Measurements from ENCODE around the gene PATL2. TPM values are rescaled to one million over a fixed set of nuclear protein-coding genes. Genes with fewer than 3 reads are reported as not detected.
"Not testable (repeated sequence)": the region's sequence is repeated elsewhere in the genome, so short reads cannot be mapped to it uniquely, and the experiment has no call there.

The PATL2 gene
- total and polyA plus RNA-seq, 5 experiments from 2014 or later, result 7.2 to 69.9 (median 21.8) TPM

DNA sequence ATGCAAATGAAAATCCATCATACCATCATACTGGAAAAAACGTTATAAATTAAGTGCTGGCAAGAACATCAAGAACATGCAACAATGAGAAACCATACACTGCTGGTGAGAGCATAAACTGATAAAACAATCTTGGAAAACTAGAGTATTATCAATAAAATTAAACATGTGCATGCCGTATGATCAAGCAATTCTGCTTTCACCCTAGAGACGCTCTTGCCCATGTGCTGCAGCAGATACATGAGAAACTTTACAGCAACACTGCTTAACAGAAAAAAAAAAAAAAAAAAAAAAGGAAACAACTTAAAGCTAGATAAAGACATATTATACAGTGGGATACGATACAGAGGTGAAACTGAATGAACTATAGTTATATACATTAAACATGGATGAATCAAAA is 69.5 kb downstream of the PATL2 start:
- peak overlapping the region in 1 of 10 donors; percentile 61 for H3K27ac Mint-ChIP-seq
- no peaks in the 10 kb centered on the region for H3K27me3 Mint-ChIP-seq
- peaks cover 22 to 51% (median 42%) of the 10 kb centered on the region in 4 donors for H3K4me1 Mint-ChIP-seq
- peaks cover 13 to 72% (median 40%) of the 10 kb centered on the region in 3 donors for H3K36me3 Mint-ChIP-seq
- ATAC-seq (no peak), DNase-seq (no peak)
- H3K4me3 Mint-ChIP-seq, result peak overlapping the region in 2 of 10 donors; percentile 2 to 5
- POLR2A ChIA-PET, result interaction anchor here (0.7 kb wide), 1 partner anchor 73 kb away, joined by 3 read pairs; no protein-coding TSS in a partner anchor
- H3K9me3 Mint-ChIP-seq, result peaks cover 0 to 9% (median 0%) of the 10 kb centered on the region in 9 donors

DNA sequence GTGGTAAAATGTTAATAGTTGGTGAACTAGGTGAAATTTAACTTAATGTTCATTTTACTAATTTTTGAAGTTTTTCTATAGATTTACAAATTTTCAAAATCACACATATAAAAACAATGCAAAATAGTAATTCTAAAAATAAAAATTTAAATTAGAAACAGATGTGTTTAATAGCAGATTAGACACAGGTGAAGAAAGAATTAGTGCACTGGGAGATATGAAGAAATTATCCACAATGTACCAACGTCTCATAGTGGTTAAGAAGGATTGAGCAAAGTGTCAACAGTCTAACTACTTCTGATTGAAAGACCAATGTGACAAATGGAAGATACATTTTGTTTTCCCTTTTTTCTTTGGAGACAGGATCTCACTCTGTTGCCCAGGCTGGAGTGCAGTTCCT is 74.1 kb downstream of the PATL2 start:
- Mint-ChIP-seq H3K4me3 (no peak overlapping the region), H3K4me1 (peaks cover 3 to 19% (median 12%) of the 10 kb centered on the region in 4 donors), H3K27me3 (no peaks in the 10 kb centered on the region), H3K36me3 (peaks cover 5 to 74% (median 23%) of the 10 kb centered on the region in 3 donors), H3K9me3 (peaks cover 0 to 1% (median 0%) of the 10 kb centered on the region in 9 donors), H3K27ac (no peak overlapping the region)
- POLR2A ChIA-PET, result interaction anchor here (0.7 to 1.3 kb wide), 2 partner anchors 20 to 160 kb away, joined by 3 read pairs; no protein-coding TSS in a partner anchor
- no peak for ATAC-seq
- no peak for DNase-seq

DNA sequence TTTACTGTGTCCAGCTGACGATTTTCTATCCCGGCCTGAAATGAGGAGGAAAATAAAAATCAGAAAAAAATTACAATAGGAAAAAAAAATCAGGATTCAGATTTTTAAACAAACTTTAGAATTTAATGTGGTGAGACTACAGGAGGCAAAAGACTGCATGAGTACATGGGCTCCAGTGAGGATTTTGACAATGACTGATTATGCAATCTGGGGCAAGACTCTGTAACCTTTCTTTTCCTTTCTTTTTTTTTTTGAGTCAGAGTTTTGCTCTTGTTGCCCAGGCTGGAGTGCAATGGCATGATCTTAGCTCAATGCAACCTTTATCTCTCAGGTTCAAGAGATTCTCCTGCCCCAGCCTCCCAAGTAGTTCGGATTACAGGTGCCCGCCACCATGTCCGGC is 77.5 kb downstream of the PATL2 start:
- Mint-ChIP-seq H3K27ac (peak overlapping the region in 4 of 10 donors; percentile 47 to 77 (median 50)), H3K9me3 (peaks cover 0 to 1% (median 0%) of the 10 kb centered on the region in 9 donors), H3K27me3 (no peaks in the 10 kb centered on the region), H3K4me3 (peak overlapping the region in 2 of 10 donors; percentile 50 to 58), H3K36me3 (peaks cover 0 to 82% (median 29%) of the 10 kb centered on the region in 3 donors), H3K4me1 (peaks cover 3 to 7% (median 6%) of the 10 kb centered on the region in 4 donors)
- POLR2A ChIA-PET, result no interaction called here
- DNase-seq (no peak), ATAC-seq (no peak)

DNA sequence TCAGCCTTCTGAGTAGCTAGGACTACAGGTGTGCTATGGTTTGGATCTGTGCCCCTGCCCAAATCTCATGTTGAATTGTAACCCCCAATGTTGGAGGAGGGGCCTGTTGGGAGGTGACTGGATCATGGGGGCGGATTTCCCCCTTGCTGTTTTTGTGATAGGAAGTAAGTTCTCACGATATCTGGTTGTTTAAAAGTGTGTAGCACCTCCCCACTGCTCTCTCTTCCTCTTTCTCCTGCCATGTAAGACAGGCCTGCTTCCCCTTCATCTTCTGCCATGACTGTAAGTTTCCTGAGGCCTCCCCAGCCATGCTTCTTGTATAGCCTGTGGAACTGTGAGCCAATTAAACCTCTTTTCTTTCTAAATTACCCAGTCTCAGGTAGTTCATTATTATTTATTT is 85.8 kb downstream of the PATL2 start:
- H3K4me3 Mint-ChIP-seq, POLR2A ChIA-PET, H3K4me1 Mint-ChIP-seq, ATAC-seq, H3K27me3 Mint-ChIP-seq, DNase-seq, H3K9me3 Mint-ChIP-seq: not testable (repeated sequence)
- H3K27ac Mint-ChIP-seq, result peak overlapping the region in 7 of 10 donors; percentile 27 to 80 (median 63)
- H3K36me3 Mint-ChIP-seq, result peaks cover 3 to 93% (median 28%) of the 10 kb centered on the region in 3 donors

DNA sequence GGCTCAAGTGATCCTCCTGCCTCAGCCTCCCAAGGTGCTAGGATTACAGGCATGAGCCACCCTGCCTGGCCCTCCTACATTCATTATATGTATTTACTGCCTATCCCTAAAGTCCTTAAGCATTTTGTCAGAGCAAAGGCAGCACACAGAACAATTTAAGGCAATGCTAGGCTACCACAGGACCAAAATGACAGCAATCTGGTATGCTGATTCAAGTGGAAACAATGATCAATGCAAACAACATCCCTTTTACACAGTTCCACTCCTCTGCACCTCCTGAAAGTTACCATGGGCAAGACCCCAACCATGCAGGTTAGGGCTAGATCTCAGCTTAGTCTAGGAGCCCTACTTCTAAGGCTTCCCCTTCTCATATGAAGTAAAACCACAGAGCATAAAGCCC is 87.9 kb downstream of the PATL2 start:
- H3K27ac Mint-ChIP-seq, result peak overlapping the region in 5 of 10 donors; percentile 9 to 62 (median 31)
- H3K4me3 Mint-ChIP-seq, result no peak overlapping the region
- DNase-seq (no peak), ATAC-seq (no peak)
- H3K9me3 Mint-ChIP-seq, result no peaks in the 10 kb centered on the region
- no peaks in the 10 kb centered on the region for H3K27me3 Mint-ChIP-seq
- peaks cover 3 to 92% (median 21%) of the 10 kb centered on the region in 3 donors for H3K36me3 Mint-ChIP-seq
- H3K4me1 Mint-ChIP-seq, result peaks cover 4 to 8% (median 6%) of the 10 kb centered on the region in 4 donors
- POLR2A ChIA-PET, result no interaction called here

DNA sequence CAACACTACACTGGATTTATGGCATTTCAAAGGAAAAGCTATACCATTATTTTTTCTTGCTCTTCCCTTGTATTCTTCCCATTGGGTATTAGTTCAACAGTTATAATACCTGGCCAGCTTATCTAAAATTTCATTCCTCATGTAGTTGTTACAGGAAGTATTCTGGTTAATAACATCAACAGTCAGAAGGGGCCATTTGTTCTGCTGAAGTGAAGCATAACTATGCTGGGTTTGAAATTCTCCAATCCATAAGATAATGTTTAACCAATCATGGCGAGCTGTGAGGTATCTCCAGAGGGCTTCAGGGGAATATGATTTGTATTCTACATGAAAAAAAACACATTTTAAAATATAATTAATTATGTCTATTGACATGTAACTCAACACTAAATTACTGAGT is 91.0 kb downstream of the PATL2 start:
- no peak overlapping the region for H3K4me3 Mint-ChIP-seq
- peaks cover 0 to 93% (median 35%) of the 10 kb centered on the region in 3 donors for H3K36me3 Mint-ChIP-seq
- H3K27me3 Mint-ChIP-seq, result no peaks in the 10 kb centered on the region
- POLR2A ChIA-PET, result no interaction called here
- DNase-seq (no peak), ATAC-seq (no peak)
- no peaks in the 10 kb centered on the region for H3K9me3 Mint-ChIP-seq
- H3K27ac Mint-ChIP-seq, result peak overlapping the region in 1 of 10 donors; percentile 17
- H3K4me1 Mint-ChIP-seq, result peaks cover 0 to 4% (median under 1%) of the 10 kb centered on the region in 4 donors

DNA sequence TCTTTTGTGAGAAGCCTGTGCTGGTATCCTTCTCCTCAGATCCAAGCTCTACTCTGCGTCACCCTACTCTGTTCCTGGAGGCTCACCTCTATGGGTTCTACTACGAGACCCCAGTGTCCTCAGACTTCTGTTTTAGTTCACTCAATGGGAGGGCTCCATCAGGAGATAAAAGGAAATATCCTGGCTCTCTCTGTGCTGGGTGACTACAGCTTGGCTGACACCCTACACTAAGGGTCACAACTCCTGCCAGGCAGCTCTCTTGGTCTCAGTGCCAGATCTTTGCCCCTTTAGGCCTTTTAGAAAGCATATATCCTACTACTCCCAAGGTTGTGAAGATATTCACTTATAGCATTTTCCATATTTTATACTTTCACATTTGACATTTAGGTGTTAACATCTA is 94.1 kb downstream of the PATL2 start:
- H3K9me3 Mint-ChIP-seq, result no peaks in the 10 kb centered on the region
- H3K4me1 Mint-ChIP-seq, result no peaks in the 10 kb centered on the region
- DNase-seq (no peak), ATAC-seq (no peak)
- POLR2A ChIA-PET, result no interaction called here
- H3K36me3 Mint-ChIP-seq, result peaks cover 5 to 91% (median 42%) of the 10 kb centered on the region in 3 donors
- H3K27me3 Mint-ChIP-seq, result no peaks in the 10 kb centered on the region
- no peak overlapping the region for H3K4me3 Mint-ChIP-seq
- peak overlapping the region in 3 of 10 donors; percentile 3 to 60 (median 58) for H3K27ac Mint-ChIP-seq

Other genes with a start within 250 kb of the PATL2 start
- 10 to 100 TPM; 70.9 to 77.4 TPM for gene EIF3J, start 174.2 kb downstream of the PATL2 start, total RNA-seq
- gene EIF3J, start 174.2 kb downstream of the PATL2 start, polyA plus RNA-seq, result 10 to 100 TPM; 15.3 to 18.4 (median 16.2) TPM
- gene SPG11, start 47.7 kb downstream of the PATL2 start, total RNA-seq, result 100 to 1,000 TPM; 133 to 138 TPM
- 10 to 100 TPM; 24.3 to 30.9 (median 29.8) TPM for gene SPG11, start 47.7 kb downstream of the PATL2 start, polyA plus RNA-seq
- 1,000 to 10,000 TPM; 6,403 to 7,046 TPM for gene B2M, start 194 bp upstream of the PATL2 start, total RNA-seq
- gene B2M, start 194 bp upstream of the PATL2 start, polyA plus RNA-seq, result over 10,000 TPM; 25,152 to 39,550 (median 31,716) TPM
- 10 to 100 TPM; 28.9 to 34.9 TPM for gene TRIM69, start 25.2 kb upstream of the PATL2 start, total RNA-seq
- 10 to 100 TPM; 29.4 to 33.0 (median 31.6) TPM for gene TRIM69, start 25.2 kb upstream of the PATL2 start, polyA plus RNA-seq
- gene TERB2, start 245.4 kb upstream of the PATL2 start, total RNA-seq, result not detected
- gene TERB2, start 245.4 kb upstream of the PATL2 start, polyA plus RNA-seq, result not detected

Data from naive thymus-derived CD8-positive, alpha-beta T cell (primary cell).